HL-60/S4 treated with phorbol 12-myristate 13-acetate at 8.2 ng/mL for 4 days and 3 days (cell line): ENCODE measurements around the gene SLC5A11.
"Not testable (repeated sequence)": the region's sequence is repeated elsewhere in the genome, so short reads cannot be mapped to it uniquely, and the experiment has no call there.

ENCODE experiments used
- in situ Hi-C: fragments of 300-500 bp; cut with MboI; formaldehyde crosslinking; loops from 2 replicates; pipeline ENCODE4 v1.15.0; 2022; ENCODE audit warnings: low sequenced_read_pairs

SLC5A11 gene

GRCh38 chr16:24856871-24857270, 11.1 kb downstream of the SLC5A11 start:
- in situ Hi-C loops = not testable (repeated sequence)

GRCh38 chr16:24858219-24859041, 12.7 kb downstream of the SLC5A11 start:
- in situ Hi-C loops = no loop called here

GRCh38 chr16:24861461-24861860, 15.7 kb downstream of the SLC5A11 start:
- in situ Hi-C loops = no loop called here

GRCh38 chr16:24863582-24864437, 18.0 kb downstream of the SLC5A11 start:
- in situ Hi-C loops = no loop called here

GRCh38 chr16:24869033-24869432, 23.3 kb downstream of the SLC5A11 start:
- in situ Hi-C loops = no loop called here

- in situ Hi-C loops = no loop called here
Observed at GRCh38 chr16:24871891-24872290, 26.1 kb downstream of the SLC5A11 start.

GRCh38 chr16:24873028-24873427, 27.3 kb downstream of the SLC5A11 start:
- in situ Hi-C loops = no loop called here

GRCh38 chr16:24875466-24875865, 29.7 kb downstream of the SLC5A11 start:
- in situ Hi-C loops = no loop called here

GRCh38 chr16:24876231-24876630, 30.5 kb downstream of the SLC5A11 start:
- in situ Hi-C loops = no loop called here

GRCh38 chr16:24879684-24880083, 33.9 kb downstream of the SLC5A11 start:
- in situ Hi-C loops = no loop called here

GRCh38 chr16:24883714-24884151, 38.0 kb downstream of the SLC5A11 start:
- in situ Hi-C loops = no loop called here

- in situ Hi-C loops = no loop called here
Observed at GRCh38 chr16:24887472-24887871, 41.7 kb downstream of the SLC5A11 start.

GRCh38 chr16:24890746-24891145, 45.0 kb downstream of the SLC5A11 start:
- in situ Hi-C loops = no loop called here

GRCh38 chr16:24896439-24896838, 50.7 kb downstream of the SLC5A11 start:
- in situ Hi-C loops = no loop called here

- in situ Hi-C loops = not testable (repeated sequence)
Observed at GRCh38 chr16:24897522-24897921, 51.8 kb downstream of the SLC5A11 start.

- in situ Hi-C loops = no loop called here
Observed at GRCh38 chr16:24900230-24900629, 54.5 kb downstream of the SLC5A11 start.

- in situ Hi-C loops = no loop called here
Observed at GRCh38 chr16:24906199-24906808, 60.5 kb downstream of the SLC5A11 start.

- in situ Hi-C loops = no loop called here
Observed at GRCh38 chr16:24906901-24907300, 61.1 kb downstream of the SLC5A11 start.

- in situ Hi-C loops = no loop called here
Observed at GRCh38 chr16:24908716-24909115, 63.0 kb downstream of the SLC5A11 start.

GRCh38 chr16:24909856-24910255, 64.1 kb downstream of the SLC5A11 start:
- in situ Hi-C loops = no loop called here

- in situ Hi-C loops = no loop called here
Observed at GRCh38 chr16:24915019-24915418, 69.3 kb downstream of the SLC5A11 start.
